GM18868 (cell line): ENCODE measurements around the gene C3.
"Not testable (repeated sequence)": the region's sequence is repeated elsewhere in the genome, so short reads cannot be mapped to it uniquely, and the experiment has no call there.

Experiments used
- ATAC-seq: cut with Tn5 transposase; IDR thresholded peaks from one replicate; pipeline ENCODE4 v1.9.1; 2021; ENCODE audit warnings: mild to moderate bottlenecking, moderate library complexity; ENCODE audit not compliant: unreplicated experiment

Gene C3

DNA sequence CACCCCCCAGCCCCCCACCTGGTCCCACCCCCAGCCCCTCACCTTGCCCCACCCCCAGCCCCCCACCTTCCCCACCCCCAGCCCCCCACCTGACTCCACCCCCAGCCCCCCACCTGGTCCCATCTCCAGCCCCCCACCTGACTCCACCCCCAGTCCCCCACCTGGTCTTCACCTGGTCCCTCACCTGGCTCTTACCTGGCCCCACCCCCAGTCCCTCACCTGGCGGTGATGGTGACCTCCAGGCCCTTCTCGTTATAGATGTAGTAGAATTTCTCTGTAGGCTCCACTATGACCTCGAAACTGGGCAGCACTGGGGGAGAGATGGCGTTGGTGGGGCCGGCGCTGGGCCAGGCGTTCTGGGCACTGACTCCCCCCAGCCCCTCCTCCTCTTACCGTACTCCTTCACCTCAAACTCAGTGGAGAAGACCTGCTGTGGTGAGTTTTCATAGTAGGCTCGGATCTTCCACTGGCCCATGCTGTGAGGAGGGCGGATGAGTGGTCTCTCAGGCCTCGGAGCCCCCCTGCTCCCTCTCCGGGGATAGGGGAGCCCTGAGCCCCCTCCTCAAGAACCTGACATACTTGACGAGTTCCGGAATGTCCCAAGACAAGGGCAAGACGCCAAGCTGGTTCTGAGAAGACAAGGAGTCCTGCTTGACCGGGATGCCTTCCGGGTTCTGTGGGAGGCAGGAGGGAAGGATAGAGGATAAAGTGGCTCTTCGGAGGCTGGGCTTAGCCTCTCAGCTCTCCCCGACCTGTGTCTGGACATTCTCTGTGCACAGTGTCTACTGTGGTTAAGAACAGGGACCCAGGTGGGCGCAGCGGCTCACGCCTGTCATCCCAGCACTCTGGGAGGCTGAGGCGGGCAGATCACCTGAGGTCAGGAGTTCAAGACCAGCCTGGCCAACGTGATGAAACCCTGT is 6.4 kb downstream of the C3 start:
- no peak for ATAC-seq

DNA sequence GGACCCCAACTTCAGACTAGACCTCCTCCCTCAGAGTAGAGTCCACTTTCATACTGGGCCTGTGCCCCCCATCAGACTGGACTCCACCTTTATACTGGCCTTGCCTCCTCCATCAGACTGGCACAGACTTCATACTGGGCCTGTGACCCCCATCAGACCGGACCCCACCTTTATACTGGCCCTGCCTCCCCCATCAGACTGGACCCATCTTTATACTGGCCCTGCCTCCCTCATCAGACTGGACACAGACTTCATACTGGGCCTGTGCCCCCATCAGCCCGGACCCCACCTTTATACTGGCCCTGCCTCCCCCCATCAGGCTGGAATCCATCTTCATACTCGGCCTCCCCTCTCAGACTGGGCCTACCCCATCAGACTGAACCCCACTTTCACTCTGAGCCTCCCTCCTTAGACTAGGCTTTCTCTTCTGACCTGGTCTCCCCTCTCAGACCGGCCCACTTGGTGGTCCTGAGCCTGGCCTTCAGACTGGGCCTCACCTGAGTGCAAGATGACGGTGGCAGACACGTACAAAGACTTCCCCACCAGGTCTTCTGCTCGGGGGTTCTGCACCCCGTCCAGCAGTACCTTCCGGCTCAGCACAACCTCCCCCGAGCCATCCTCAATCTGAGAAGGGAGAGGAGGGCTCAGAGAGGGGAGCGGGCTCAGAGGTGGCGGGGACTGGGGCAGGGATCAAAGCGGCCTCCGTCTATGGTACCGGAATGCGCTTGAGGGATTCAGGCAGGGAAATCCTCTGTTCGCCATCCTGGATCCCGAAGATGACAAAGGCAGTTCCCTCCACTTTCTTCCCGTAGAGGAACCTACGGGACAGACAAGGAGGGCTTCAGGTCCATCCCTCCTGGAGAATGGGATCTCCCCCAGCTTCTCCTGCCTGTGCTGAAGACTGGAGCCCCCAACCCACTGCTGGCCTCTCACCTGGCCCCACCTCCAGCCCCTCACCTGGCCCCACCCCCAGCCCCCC is 7.5 kb downstream of the C3 start:
- ATAC-seq, result no peak

DNA sequence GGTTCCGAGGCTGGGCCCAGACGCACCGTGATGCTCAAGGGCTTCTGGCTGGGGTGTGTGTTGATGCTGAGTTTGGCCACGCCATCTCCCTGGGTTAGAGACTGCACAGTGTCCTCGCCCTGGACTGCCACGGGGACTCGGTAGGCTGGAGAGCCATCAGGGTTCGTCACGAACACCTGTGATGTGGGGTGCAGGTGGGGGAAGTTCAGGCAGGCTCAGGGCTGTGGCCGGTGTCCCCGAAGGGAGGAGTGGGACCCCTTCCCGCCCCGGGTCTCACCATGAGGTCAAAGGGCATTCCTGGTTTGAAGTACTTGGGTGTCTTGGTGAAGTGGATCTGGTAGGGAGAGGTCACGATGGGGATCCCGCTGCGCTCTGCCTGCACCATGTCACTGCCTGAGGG is 8.2 kb downstream of the C3 start:
- no peak for ATAC-seq

DNA sequence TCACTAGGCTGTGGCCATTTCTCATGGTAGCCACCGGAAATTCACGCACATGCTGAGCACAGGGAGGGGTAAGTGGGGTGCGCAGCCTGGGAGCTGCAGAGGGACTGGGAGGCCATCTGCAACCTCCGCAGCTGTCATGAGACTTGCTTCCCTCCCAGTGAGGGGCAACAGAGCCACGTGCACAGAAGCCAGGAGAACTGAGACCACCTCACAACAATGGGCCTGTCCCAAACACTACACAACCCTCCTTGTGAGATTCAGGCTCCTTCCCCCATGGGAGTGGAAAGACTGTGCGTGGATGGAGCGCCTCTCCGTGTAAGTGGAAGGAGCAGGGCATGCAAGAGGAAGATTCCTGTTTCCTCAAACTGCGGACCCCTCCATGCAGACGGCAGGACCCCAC is 8.8 kb downstream of the C3 start:
- no peak for ATAC-seq

DNA sequence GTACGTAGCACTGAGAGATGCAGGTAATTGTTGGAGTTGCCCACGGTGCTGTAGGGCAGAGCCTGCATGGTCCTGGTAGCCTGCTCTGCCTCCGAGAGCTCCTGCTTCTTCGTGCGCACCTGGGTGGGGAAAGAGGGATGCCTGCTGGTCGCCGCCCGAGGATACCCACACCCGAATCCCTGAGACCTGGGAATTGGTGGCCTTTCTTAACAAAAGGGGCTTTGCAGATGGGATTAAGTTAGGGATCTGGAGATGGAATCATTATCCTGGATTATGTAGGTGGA is 9.4 kb downstream of the C3 start:
- ATAC-seq, result no peak

DNA sequence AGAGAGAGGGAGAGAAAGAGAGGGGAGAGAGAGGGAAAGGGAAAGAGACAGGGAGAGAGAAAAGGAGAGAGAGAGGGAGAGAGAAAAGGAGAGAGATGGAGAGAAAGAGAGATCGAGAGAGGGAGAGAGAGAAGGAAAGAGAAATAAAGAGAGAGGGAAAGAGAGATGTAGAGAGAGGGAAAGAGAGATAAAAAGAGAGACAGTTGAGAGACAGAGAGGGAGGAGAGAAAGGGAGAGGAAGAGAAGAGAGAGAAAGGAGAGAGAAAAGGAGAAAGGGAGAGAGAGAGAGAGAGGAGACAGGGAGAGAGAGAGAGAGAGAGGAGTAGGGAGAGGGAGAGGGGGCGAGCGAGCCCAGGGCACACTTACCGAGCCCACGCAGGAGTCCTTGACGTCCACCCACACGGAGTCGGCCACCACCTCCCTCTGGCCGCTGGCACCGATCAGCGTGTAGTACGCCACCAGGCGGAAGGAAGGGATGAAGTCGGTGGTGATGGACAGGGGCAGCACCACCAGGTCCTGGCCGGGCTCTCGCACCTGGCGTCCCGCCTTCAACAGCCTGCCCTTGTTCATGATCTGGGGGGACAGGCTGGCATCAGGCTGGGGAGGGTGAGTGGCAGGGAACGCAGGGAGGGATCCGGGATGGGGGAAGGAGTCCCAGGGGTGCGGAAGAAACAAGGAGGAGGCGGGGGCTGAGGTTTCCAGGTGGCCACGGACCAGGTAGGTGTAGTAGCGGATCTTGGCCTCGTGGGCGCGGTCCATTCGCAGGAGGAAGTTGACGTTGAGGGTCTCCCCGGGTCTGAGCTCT is 10.0 kb downstream of the C3 start:
- no peak for ATAC-seq

DNA sequence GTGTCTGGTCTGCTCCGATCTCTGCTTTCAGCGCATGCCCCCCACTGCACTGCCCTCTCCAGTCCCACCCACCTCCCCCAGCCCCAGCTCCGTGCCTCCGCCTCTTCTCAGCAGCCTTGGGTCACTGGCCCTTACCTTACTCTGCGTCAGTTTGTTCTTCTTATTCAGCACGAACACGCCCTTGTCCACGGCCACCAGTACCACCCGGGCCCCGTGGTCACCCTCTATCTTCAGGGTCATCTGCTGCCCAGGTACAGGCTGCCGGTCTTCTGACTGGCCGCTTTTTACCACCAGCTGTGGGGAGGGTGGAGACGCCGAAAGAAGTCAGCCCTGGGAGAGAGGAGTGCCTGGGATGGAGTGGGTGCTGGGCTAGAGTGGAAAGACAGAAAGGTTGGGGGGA is 10.9 kb downstream of the C3 start:
- ATAC-seq, result no peak

DNA sequence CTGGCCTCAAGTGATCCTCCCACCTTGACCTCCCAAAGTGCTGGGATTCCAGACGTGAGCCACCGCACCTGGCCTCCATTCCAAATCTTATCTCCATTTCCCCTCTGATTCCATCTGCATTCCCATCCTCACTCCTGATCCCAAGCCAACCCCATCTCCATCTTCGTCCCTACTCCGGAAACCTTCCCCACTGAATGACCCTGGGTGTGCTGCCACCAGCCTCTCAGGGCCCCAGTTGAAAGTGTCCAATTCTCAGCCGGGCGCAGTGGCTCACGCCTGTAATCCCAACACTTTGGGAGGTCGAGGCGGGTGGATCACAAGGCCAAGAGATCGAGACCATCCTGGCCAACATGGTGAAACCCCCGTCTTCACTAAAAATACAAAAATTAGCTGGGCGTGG is 11.5 kb downstream of the C3 start:
- ATAC-seq, result not testable (repeated sequence)

DNA sequence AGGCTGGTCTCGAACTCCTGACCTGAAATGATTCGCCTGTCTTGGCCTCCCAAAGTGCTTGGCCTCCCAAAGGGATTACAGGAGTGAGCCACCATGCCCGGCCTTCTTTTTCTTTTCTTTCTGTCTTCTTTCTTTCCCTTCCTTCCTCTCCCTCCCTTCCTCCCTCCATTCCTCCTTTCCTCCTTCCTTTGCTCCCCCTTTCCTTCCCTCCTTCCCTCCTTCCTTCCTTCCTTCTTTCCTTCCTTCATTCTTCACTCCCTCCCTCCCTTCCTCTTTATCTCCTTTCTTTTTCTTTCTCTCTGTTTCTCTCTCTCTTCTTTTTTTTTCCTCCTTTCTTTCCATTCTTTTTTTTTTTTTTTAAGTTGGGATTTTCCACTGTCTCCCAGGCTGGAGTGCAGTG is 12.1 kb downstream of the C3 start:
- ATAC-seq, result no peak

DNA sequence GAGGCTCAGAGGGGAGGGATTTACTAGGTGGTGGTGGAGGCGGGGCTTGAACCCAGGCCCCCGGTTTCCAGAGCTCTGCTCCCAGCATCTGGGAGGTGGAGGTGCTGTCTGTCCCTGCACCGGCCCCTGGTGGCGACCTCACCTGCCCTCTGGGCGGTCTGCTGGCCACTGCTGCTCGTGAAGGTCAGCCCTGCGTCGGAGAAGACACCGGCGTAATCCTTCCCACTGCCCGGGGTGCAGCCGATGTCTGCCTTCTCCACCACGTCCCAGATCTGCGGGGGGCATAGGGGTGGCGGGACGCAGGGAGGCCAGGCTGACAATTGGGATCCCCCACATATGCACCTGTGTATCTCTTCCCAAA is 12.8 kb downstream of the C3 start:
- no peak for ATAC-seq

DNA sequence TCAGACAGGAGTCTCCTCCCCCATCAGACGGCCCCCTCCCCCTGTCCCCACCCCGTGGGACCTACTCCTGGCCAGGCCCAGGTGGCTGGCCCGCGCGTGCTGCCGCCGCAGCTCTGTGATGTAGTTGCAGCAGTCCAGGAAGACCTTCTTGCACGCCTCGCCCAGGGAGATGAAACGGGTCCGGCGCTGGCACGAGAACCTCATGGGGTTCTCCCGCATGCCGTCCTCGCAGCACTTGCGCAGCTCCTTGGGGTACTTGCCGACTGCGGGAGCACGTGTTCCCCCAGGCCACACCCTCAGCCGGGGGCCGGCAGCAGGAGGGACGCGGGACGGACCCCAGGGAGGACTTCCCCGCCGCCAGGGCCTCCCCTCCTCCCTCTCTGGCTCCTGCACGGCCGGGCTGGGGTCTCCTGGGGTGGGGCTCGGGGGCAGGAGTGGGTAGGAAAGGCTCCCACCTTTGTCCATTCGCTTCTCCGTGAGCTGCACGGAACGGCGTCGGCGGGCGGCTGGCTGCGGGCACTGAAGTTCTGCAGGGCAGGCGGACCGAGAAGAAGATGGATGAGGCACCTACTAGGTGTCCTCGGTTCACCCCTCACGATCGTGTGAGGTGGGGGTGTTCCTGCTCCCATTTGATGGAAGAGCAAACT is 13.3 kb downstream of the C3 start:
- no peak for ATAC-seq

DNA sequence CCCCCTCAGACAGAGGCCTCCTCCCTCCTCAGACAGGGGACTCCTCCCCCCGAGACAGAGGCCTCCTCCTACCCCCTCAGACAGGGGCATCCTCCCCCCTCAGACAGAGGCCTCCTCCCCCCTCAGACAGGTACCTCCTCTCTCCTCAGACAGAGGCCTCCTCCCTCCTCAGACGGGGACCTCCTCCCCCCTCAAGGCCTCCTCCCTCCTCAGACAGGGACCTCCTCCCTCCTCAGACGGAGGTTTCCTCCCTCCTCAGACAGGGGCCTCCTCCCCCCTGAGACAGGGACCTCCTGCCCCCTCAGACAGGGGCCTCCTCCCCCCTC is 13.9 kb downstream of the C3 start:
- no peak for ATAC-seq

DNA sequence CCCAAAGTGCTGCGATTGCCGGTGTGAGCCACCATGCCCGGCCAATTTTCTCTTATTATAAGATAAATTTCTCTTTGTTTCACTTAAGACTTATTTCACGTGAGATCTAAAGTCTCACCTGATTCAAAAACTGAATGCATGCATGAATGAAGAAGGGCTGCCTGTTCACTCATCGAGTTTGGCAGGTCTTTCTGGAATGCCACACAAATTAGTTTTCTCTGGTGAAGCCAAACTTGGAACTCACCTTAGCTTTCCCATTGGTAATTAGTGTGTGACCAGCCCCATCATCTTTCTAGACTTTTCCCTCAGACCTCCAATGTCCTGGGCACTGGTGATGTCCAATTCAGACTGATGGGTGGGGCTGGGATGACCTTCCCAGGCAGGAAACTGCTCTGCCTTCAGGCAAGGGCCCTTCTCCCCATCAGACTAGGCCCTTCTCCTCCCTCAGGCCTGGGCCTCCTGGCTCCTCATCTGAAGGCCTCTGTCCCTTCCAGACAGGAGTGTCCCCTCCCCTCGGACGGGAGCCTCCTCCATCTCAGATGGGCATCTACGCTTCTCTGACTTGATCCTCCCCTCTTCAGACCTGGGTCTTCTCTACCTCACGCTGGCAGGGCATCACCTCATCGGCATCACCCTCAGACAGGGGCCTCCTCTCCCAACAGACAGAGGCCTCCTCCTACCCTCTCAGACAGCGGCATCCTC is 14.4 kb downstream of the C3 start:
- no peak for ATAC-seq

DNA sequence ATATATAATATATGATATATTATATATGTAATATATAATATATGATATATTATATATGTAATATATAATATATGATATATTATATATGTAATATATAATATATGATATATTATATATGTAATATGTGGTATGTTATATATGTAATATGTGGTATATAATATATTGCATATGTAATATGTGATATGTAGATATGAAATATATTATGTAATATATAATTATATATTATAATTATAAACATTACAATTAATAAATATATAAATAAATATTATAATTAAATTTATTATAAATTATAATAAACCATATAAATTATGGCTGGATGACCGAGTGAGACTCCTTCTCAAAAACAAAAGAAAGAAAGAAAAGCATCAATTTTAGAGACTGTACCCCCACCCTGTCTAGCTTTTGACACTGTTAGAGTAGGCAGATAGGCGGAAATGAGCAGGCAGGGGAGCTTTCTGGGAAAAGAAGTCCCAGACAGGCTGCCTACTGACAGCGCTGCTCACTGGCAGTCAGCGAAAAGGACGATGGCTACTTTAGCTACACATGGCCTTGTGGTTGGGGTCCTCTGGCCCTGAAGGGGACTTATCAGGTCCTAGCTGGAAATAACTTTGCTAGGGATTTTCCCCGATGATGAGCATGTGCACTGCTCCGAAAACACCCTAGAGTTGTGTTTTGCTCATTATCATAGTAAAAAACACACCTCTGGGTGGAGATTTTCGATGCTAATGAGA is 19.7 kb downstream of the C3 start:
- ATAC-seq, result no peak

DNA sequence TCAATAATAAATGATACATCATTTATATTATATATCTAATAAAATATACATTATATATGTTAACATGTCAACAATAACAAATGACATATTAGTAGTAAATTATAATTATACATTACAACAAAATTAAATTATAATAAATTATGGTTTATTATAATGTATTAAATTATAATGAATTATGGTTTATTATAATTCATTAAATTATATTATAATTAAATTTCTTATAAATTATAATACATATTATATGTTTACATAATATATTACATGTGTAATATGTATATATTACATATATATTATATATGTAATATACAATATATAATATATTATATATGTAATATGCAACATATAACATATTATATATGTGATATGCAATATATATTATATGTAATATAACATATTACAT is 20.5 kb downstream of the C3 start:
- ATAC-seq, result no peak

DNA sequence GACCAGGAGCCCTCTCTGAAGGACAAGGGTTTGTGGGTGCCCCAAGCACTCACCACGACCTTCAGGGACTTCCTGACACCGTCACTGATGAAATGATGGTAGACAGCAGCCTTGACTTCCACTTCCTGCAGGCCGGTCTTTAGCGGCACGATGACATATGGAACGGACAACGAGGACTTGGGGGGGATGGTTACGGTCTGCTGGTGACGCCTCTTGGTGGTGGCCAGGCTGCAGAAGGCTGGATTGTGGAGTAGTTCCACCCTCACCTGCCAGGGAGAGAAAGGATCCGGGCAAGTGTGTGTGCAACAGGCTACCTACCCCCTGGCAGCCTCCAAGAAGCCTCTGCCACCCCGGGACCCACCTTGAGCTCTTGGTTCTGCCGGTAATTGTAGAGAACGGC is 23.2 kb downstream of the C3 start:
- no peak for ATAC-seq

DNA sequence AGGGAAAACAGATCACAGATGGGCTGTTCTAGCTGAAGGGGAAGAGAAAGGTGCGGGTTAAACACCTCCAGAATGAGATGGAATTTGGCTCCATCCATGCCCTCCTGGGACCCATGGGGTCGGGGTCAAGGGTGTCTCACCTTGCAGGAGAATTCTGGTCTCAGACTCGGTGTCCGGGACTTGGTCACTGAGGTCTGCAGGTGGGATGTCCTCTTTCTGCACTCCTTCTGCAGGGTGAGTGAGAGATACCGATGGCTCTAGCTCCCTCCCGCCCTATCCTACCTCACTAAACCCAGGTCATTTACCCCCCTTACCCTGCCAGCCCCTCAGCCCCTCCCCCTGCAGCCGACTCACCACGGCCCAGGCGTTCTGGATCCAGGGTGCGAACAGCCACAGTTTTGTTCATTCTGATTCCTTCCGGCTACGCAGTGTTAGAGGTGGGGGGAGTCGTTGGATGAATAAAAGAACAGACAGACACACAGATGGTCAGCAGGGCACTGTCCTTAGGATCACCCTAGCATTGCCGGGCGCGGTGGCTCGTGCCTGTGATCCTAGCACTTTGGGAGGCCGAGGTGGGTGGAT is 24.1 kb downstream of the C3 start:
- no peak for ATAC-seq

DNA sequence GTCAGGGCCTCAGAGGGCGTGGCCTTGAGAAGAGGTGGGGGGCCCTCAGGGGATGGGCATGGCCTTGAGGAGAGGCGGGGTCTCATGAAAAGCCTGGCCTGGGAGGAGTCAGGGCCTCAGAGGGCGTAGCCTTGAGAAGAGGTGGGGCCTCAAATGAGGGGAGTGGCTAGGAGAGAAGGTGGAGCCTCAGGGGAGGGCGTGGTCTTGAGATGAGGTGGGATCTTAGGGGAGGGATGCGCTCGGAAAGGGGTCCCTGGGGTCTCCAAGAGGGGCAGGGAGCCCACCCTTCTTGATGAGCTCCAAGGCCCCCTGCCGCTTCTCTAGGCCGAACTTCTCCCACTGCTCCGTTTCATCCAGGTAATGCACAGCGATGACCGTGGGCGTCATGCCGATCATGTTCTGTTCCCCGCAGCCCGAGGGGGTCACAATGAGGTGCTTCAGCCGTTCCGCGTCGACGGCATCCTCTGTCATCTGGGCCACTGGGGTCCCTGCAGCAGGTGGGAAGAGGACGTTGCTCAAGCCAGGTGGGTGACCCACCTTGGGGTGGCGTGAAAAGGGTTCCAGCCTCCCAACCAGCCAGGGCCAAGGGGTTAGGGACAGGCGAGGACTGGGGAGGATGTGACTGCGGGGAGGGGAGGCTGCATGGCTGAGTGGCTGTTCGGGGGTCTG is 26.2 kb downstream of the C3 start:
- ATAC-seq, result no peak

DNA sequence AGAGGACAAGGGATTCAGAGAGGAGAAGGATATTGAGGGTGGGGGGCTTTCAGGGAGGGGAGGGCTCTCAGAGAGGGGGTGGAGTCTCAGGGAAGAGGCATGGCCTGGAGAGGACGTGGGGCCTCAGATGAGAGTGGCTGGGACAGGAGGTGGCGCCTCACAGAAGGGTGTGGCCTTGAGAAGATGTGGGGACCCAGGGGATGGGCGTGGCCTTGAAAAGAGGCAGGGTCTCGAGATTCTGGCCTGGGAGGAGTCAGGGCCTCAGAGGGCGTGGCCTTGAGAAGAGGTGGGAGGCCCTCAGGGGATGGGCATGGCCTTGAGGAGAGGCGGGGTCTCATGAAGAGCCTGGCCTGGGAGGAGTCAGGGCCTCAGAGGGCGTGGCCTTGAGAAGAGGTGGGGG is 26.8 kb downstream of the C3 start:
- no peak for ATAC-seq
